ENCODE measurements around the gene SH3BP5.

Gene SH3BP5

GRCh38 chr3:15339001-15339400 lies 6.6 kb upstream of the SH3BP5 start:
- no peak for TF ChIP-seq YY1 (IDR thresholded peaks at IDR 0.05; ENCODE audit: low read depth)
- no peak for TF ChIP-seq ZBTB7A (IDR thresholded peaks at IDR 0.05; ENCODE audit: low read depth)
- TF ChIP-seq TEAD4 (IDR thresholded peaks at IDR 0.05): no peak
- TF ChIP-seq EP300 (IDR thresholded peaks at IDR 0.05; ENCODE audit: borderline replicate concordance): no peak
- TF ChIP-seq FOXM1 (IDR thresholded peaks at IDR 0.05; ENCODE audit: borderline replicate concordance, low read depth): no peak
- TF ChIP-seq CEBPB (IDR thresholded peaks at IDR 0.05): no peak
- TF ChIP-seq REST (IDR thresholded peaks at IDR 0.05; ENCODE audit: low read depth): no peak
- TF ChIP-seq EGR1 (IDR thresholded peaks at IDR 0.05): no peak
- TF ChIP-seq, protein P1, sequence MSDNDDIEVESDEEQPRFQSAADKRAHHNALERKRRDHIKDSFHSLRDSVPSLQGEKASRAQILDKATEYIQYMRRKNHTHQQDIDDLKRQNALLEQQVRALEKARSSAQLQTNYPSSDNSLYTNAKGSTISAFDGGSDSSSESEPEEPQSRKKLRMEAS (IDR thresholded peaks at IDR 0.05): no peak
- TF ChIP-seq NFIC (IDR thresholded peaks at IDR 0.05): no peak
- TF ChIP-seq TCF12 (IDR thresholded peaks at IDR 0.05; ENCODE audit: low read depth): no peak
- TF ChIP-seq, protein P2, sequence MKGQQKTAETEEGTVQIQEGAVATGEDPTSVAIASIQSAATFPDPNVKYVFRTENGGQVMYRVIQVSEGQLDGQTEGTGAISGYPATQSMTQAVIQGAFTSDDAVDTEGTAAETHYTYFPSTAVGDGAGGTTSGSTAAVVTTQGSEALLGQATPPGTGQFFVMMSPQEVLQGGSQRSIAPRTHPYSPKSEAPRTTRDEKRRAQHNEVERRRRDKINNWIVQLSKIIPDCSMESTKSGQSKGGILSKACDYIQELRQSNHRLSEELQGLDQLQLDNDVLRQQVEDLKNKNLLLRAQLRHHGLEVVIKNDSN (IDR thresholded peaks at IDR 0.05): no peak
- no peak for TF ChIP-seq CREB1 (IDR thresholded peaks at IDR 0.05; ENCODE audit: low read depth)

DNA sequence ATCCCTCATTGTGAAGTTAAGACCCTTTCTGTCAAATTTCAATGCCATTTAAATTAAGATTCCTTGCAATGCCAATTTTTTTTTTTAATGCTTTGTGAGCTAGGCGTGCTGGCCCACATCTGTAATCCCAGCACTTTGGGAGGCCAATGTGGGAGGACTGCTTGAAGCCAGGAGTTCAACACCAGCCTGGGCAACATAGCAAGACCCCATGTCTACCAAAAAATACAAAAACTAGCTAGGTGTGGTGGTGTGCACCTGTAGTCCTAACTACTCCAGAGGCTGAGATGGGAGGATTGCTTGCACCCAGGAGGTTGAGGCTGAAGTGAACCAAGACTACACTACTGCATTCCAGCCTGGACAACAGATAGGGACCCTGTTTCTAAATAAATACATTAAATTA lies 5.6 kb upstream of the SH3BP5 start:
- TF ChIP-seq ZBTB7A (IDR thresholded peaks at IDR 0.05; ENCODE audit: low read depth) (no peak), YY1 (IDR thresholded peaks at IDR 0.05; ENCODE audit: low read depth) (no peak), EP300 (IDR thresholded peaks at IDR 0.05; ENCODE audit: borderline replicate concordance) (no peak), RAD21 (IDR thresholded peaks at IDR 0.05; ENCODE audit: low read depth) (no peak), TAF1 (IDR thresholded peaks at IDR 0.05; ENCODE audit: low read depth) (no peak), FOXM1 (IDR thresholded peaks at IDR 0.05; ENCODE audit: borderline replicate concordance, low read depth) (no peak)
- TF ChIP-seq, protein P2 (IDR thresholded peaks at IDR 0.05): no peak
- TF ChIP-seq, protein P1 (IDR thresholded peaks at IDR 0.05): no peak

DNA sequence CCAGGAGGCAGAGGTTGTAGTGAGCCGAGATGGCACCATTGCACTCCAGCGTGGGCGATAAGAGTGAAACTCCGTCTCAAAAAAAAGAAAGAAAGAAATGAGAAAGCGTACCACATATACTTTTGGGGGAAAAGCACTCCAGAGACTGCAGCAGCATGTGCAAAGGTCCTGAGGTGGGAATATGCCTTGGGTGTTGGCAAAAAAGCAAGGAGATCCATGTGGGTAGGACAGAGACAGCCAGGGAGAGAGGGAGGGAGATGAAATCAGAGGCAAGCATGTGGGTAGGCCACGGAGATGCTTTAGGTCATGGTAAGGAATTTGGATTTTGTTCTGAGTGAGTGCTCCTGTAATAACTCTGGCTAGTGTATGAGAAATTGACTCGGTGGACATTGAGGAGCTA lies 3.7 kb upstream of the SH3BP5 start:
- TF ChIP-seq ZBTB7A (IDR thresholded peaks at IDR 0.05; ENCODE audit: low read depth): no peak

GRCh38 chr3:15333956-15334263 lies 1.5 kb upstream of the SH3BP5 start:
- TF ChIP-seq NFIC (IDR thresholded peaks at IDR 0.05): no peak
- TF ChIP-seq TEAD4 (IDR thresholded peaks at IDR 0.05): no peak
- no peak for TF ChIP-seq YY1 (IDR thresholded peaks at IDR 0.05; ENCODE audit: low read depth)
- TF ChIP-seq TCF12 (IDR thresholded peaks at IDR 0.05; ENCODE audit: low read depth): no peak
- TF ChIP-seq TAF1 (IDR thresholded peaks at IDR 0.05; ENCODE audit: low read depth): no peak
- TF ChIP-seq RAD21 (IDR thresholded peaks at IDR 0.05; ENCODE audit: low read depth): no peak
- TF ChIP-seq EGR1 (IDR thresholded peaks at IDR 0.05): no peak
- no peak for TF ChIP-seq REST (IDR thresholded peaks at IDR 0.05; ENCODE audit: low read depth)
- TF ChIP-seq FOXM1 (IDR thresholded peaks at IDR 0.05; ENCODE audit: borderline replicate concordance, low read depth): no peak

DNA sequence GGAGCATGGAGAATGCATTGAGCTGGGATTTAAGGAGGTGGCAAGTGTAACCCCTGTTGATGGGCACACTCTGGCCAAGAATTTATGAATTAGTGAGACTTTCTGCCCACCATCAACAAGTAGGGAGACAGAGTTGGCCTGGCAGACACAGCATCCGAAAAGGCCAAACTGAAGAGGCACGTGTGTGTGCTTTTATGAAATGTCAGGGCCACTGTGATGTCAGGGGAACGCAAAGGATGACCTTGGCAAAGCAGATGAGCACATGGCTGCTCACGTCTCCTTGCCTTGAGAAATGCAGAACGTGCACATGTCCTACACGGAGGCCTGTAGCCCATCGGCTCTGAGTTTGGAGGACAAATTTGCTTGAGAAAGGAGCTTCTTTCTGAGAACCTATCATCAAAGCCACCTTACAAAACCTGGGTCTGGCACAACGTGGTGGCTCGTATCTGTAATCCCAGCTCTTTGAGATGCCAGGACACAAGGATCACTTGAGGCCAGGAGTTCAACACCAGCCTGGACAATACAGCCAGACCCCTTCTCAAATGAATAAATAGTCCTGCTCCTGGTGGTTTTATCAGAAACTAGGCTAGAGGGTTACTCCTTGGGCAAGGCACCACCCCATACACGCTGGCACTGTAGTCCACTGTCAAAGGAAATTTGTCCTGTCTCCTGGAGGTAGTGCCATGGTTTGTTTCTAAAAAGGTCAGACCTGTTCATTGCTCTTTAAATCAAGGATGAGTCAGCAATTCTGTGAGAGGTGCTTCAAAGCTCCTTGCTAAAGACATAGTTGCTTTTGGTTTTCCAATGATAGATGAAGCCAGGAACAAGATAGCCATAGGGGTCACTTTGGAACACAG lies 941 bp upstream of the SH3BP5 start:
- TF ChIP-seq REST (IDR thresholded peaks at IDR 0.05; ENCODE audit: low read depth): no peak

Data from Ishikawa (cell line).